HG02840 (cell line): ENCODE measurements around the gene KLRC1.
"Not testable (repeated sequence)": the region's sequence is repeated elsewhere in the genome, so short reads cannot be mapped to it uniquely, and the experiment has no call there.

ENCODE experiments used
- ATAC-seq: cut with Tn5 transposase; IDR thresholded peaks from one replicate; pipeline ENCODE4 v1.9.1; 2021; ENCODE audit warnings: mild to moderate bottlenecking, moderate library complexity, moderate number of reproducible peaks; ENCODE audit not compliant: unreplicated experiment, low FRiP score

KLRC1 gene

DNA sequence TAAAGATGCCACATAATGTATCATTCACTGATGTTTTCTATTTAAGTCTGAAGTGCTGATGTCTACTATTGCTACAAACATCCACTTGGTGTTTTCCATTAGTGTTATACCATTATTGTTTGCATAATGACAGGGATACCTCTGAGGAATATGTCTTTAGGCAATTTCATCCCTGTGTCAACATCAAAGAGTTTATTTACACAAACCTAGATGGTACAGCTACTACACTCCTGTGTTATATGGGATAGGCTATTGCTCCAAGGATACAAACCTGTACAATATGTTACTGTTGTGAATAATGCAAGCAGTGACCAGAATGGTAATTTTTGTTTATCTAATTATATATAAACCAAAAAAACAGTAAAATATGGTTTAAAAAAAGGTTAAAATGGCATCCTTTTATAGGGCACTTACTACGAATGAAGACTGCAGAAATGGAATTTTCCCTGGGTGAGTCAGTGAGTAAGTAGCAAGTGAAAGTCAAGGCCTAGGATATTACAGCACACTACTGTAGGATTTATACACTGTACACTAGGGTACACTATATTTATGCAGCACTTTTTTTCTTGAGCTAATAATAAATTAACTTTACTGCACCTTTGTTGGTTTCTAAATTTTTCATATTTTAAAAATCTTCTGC is 28.8 kb downstream of the KLRC1 start:
- ATAC-seq: not testable (repeated sequence)

- ATAC-seq: not testable (repeated sequence)
Measured at GRCh38 chr12:10422159-10422558, 31.0 kb downstream of the KLRC1 start.

DNA sequence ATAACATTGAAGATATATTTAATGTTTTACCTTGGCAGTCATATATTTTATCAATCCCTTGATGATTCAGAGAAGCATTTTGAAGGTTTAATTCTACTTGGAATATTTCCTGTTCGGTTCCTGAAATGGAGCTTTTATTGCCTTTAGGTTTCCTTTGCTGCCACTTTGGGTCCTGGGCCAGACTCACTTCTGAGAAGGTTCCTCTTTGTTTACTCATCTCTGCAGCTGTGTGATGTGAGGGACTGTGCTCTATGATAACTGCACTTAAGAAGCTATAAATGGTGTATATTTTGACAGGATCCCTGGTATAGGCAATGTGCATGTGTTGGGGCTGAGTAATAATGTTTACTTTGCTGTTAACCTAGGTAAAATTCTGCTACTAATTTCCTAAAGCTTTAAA is 32.8 kb downstream of the KLRC1 start, which contains the start of gene KLRC3:
Gene KLRC3 (minus strand): TSS at position 262 of the 400 bp plus-strand sequence. CDS start 45 bp downstream, at position 217.
- not testable (repeated sequence) for ATAC-seq

DNA sequence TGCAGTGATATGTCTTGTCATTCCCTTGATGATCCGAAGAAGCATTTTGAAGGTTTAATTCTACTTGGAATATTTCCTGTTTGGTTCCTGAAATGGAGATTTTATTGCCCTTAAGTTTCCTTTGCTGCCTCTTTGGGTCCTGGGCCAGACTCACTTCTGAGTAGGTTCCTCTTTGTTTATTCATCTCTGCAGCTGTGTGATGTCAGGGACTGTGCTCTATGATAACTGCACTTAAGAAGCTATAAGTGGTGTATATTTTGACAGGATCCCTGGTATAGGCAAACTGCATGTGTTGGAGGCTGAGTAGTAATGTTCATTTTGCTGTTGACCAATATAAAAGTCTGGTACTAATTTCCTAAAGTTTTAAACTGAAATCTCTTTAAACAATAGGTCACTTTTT is 43.8 kb downstream of the KLRC1 start, which contains the start of gene KLRC4:
Gene KLRC4 (minus strand): TSS at position 366 of the 400 bp plus-strand sequence. CDS start 182 bp downstream, at position 184.
- no peak for ATAC-seq

- no peak for ATAC-seq
Measured at GRCh38 chr12:10408842-10409241, 44.3 kb downstream of the KLRC1 start.

DNA sequence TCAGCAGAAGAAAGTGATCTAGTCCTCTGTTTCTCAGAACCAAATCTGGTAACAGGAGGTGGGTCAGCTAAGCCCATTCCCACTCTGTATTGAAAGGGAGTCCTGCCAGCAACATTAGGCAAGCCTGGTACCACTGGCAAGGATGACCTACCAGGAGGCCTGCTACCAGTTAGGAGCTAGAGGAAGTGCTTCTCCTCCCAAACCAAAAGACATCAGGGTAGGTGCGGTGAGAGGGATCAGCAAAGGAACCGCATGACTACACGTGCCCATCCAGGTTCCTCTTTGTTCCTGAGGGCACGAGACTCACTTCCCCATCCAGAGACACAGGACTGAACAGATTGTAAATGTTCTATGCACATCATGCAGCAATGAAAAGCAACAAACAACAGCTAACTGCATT is 46.5 kb downstream of the KLRC1 start:
- ATAC-seq: no peak

GRCh38 chr12:10405294-10405693 is 47.9 kb downstream of the KLRC1 start:
- ATAC-seq: no peak

DNA sequence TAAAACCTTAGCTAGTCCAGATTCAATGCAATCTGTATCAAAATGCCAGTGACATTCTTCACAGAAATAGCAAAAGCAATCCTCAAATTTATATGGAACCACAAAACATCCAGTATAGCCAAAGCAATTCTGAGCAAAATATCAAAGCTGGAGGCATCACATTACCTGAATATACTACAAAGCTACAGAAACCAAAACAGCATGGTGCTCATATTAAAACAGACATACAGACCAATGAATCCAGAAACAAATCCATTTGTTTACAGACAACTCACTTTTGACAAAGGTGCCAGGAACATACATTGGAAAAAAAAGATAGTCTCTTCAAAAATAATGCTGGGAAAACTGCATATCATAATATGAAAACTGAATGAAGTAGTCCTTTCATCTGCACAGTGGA is 48.4 kb downstream of the KLRC1 start:
- no peak for ATAC-seq

DNA sequence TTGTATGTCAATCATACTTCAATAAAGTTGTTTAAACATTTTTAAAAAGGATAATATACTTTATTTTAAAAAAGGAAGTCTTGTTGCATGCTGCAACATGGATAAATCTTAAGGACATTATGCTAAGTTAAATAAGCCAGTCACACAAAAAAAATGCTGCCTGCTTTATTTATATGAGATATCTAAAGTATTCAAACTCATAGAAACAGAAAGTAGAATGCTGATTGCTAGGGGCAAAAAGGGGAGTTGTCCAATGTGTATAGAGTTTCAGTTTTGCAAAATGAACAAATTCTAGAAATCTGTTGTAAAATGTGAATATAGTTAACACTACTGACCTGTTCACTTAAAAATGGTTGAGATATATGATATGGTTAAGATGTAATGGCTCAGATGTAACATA is 52.3 kb downstream of the KLRC1 start:
- no peak for ATAC-seq

GRCh38 chr12:10398168-10398567 is 55.0 kb downstream of the KLRC1 start:
- ATAC-seq: no peak

- no peak for ATAC-seq
Measured at GRCh38 chr12:10397296-10397695, 55.9 kb downstream of the KLRC1 start.

GRCh38 chr12:10396176-10396575 is 57.0 kb downstream of the KLRC1 start:
- ATAC-seq: not testable (repeated sequence)
